ENCODE results near the gene ZNF462. TPM values are rescaled to one million over a fixed set of nuclear protein-coding genes. Genes with fewer than 3 reads are reported as not detected.

The ZNF462 gene
- total RNA-seq, 1 experiment from 2014 or later = 34.5 TPM

- no peaks in the 10 kb centered on the region for H3K9me3 Mint-ChIP-seq (ENCODE audit: unreplicated experiment)
- Histone ChIP-seq H3K27me3 (replicated peaks; ENCODE audit: control insufficient read depth, insufficient read depth, low read length) (no peaks in the 10 kb centered on the region), H3K36me3 (ENCODE audit: control insufficient read depth, insufficient read depth, low read length) (no peaks in the 10 kb centered on the region; the same call in none of the 2 replicates), H3K4me3 (ENCODE audit: low read depth, low read length) (no peak overlapping the region), H3K9me3 (no peaks in the 10 kb centered on the region), H3K4me1 (no peaks in the 10 kb centered on the region)
- H3K27me3 Mint-ChIP-seq (ENCODE audit: insufficient read depth, unreplicated experiment) = no peaks in the 10 kb centered on the region
- no peak for DNase-seq
- H3K27ac Mint-ChIP-seq (ENCODE audit: unreplicated experiment) = no peak overlapping the region
- peaks cover 9% of the 10 kb centered on the region for H3K4me1 Mint-ChIP-seq (ENCODE audit: low read depth, unreplicated experiment)
- CTCF ChIA-PET = no interaction called here
- TF ChIP-seq CTCF (IDR thresholded peaks at IDR 0.05; ENCODE audit: insufficient read depth in 1 of 2, low read depth in 1 of 2, low read length in 1 of 2, severe bottlenecking in 1 of 2, unreplicated experiment in 1 of 2) = no peak
- POLR2A ChIA-PET = no interaction called here
- intact Hi-C loops (cut with micrococcal nuclease; ENCODE audit: unreplicated experiment) = no loop called here
- no TSS peak for BruUV-seq (replicated peaks)
- peaks cover 39% of the 10 kb centered on the region for H3K36me3 Mint-ChIP-seq (ENCODE audit: insufficient read depth, unreplicated experiment)
- no peak overlapping the region for H3K4me3 Mint-ChIP-seq (ENCODE audit: unreplicated experiment)
Observed at GRCh38 chr9:106972082-106972481, 109.1 kb downstream of the ZNF462 start.

GRCh38 chr9:106974341-106974740 lies 111.4 kb downstream of the ZNF462 start:
- no peaks in the 10 kb centered on the region for H3K4me1 Mint-ChIP-seq (ENCODE audit: low read depth, unreplicated experiment)
- Histone ChIP-seq H3K27me3 (replicated peaks; ENCODE audit: control insufficient read depth, insufficient read depth, low read length) (no peaks in the 10 kb centered on the region), H3K4me1 (no peaks in the 10 kb centered on the region), H3K4me3 (ENCODE audit: low read depth, low read length) (no peak overlapping the region), H3K36me3 (ENCODE audit: control insufficient read depth, insufficient read depth, low read length) (no peaks in the 10 kb centered on the region; the same call in none of the 2 replicates), H3K9me3 (no peaks in the 10 kb centered on the region)
- H3K27me3 Mint-ChIP-seq (ENCODE audit: insufficient read depth, unreplicated experiment) = no peaks in the 10 kb centered on the region
- no peak overlapping the region for H3K4me3 Mint-ChIP-seq (ENCODE audit: unreplicated experiment)
- H3K9me3 Mint-ChIP-seq (ENCODE audit: unreplicated experiment) = no peaks in the 10 kb centered on the region
- no peak for DNase-seq
- ChIA-PET CTCF (no interaction called here), POLR2A (no interaction called here)
- no TSS peak for BruUV-seq (replicated peaks)
- no peak overlapping the region for H3K27ac Mint-ChIP-seq (ENCODE audit: unreplicated experiment)
- H3K36me3 Mint-ChIP-seq (ENCODE audit: insufficient read depth, unreplicated experiment) = peaks cover 31% of the 10 kb centered on the region
- no peak for TF ChIP-seq CTCF (IDR thresholded peaks at IDR 0.05; ENCODE audit: insufficient read depth in 1 of 2, low read depth in 1 of 2, low read length in 1 of 2, severe bottlenecking in 1 of 2, unreplicated experiment in 1 of 2)
- intact Hi-C loops (cut with micrococcal nuclease; ENCODE audit: unreplicated experiment) = no loop called here

- Mint-ChIP-seq H3K36me3 (ENCODE audit: insufficient read depth, unreplicated experiment) (peaks cover 25% of the 10 kb centered on the region), H3K9me3 (ENCODE audit: unreplicated experiment) (no peaks in the 10 kb centered on the region), H3K4me3 (ENCODE audit: unreplicated experiment) (no peak overlapping the region), H3K27me3 (ENCODE audit: insufficient read depth, unreplicated experiment) (no peaks in the 10 kb centered on the region), H3K27ac (ENCODE audit: unreplicated experiment) (no peak overlapping the region), H3K4me1 (ENCODE audit: low read depth, unreplicated experiment) (no peaks in the 10 kb centered on the region)
- no peak for DNase-seq
- BruUV-seq (replicated peaks) = no TSS peak
- H3K36me3 ChIP-seq (ENCODE audit: control insufficient read depth, insufficient read depth, low read length) = no peaks in the 10 kb centered on the region; the same call in none of the 2 replicates
- no peaks in the 10 kb centered on the region for H3K27me3 ChIP-seq (replicated peaks; ENCODE audit: control insufficient read depth, insufficient read depth, low read length)
- no peaks in the 10 kb centered on the region for H3K9me3 ChIP-seq
- H3K4me1 ChIP-seq = no peaks in the 10 kb centered on the region
- H3K4me3 ChIP-seq (ENCODE audit: low read depth, low read length) = no peak overlapping the region
- POLR2A ChIA-PET = no interaction called here
- CTCF ChIA-PET = no interaction called here
- intact Hi-C loops (cut with micrococcal nuclease; ENCODE audit: unreplicated experiment) = no loop called here
- no peak for TF ChIP-seq CTCF (IDR thresholded peaks at IDR 0.05; ENCODE audit: insufficient read depth in 1 of 2, low read depth in 1 of 2, low read length in 1 of 2, severe bottlenecking in 1 of 2, unreplicated experiment in 1 of 2)
Observed at GRCh38 chr9:106976772-106977171, 113.8 kb downstream of the ZNF462 start.

Data from Caco-2 (cell line).